ENCODE measurements around the gene MLLT10. TPM values are rescaled to one million over a fixed set of nuclear protein-coding genes. Genes with fewer than 3 reads are reported as not detected.
"Not testable (repeated sequence)": the region's sequence is repeated elsewhere in the genome, so short reads cannot be mapped to it uniquely, and the experiment has no call there.

MLLT10 gene
- total and polyA plus RNA-seq, 2 of the 8 experiments (the other 6 are each of a cell fraction or from before 2014, with no cell fraction given): 53.1 to 62.1 TPM

DNA sequence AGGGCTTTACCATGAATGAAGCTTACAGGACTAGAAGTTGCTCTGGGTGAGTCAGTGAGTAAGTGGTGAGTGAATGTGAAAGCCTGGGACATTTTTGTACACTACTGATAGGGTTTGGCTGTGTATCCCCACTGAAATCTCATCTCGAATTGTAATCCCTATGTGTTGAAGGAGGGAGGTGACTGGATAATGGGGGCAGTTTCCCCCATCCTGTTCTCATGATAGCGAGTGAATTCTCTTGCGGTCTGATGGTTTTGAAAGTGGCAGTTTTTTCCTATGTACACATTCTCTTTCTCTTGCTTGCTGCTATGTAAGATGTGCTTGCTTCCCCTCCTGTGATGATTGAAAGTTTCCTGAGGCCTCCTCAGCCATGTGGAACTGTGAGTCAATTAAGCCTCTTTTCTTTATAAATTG, 47.4 kb downstream of the MLLT10 start:
- H4K20me1 ChIP-seq (replicated peaks in 1 of 2; ENCODE audit: control insufficient read depth in 1 of 2, insufficient read depth in 2 of 2, low read length in 2 of 2): not testable (repeated sequence)
- CTCF ChIA-PET (ENCODE audit: partially characterized antibody): interaction anchor here (0.7 to 1.2 kb wide), 2 partner anchors 59 to 296 kb away, joined by 3 read pairs; no protein-coding TSS in a partner anchor
- POLR2A ChIA-PET (ENCODE audit: partially characterized antibody): interaction anchor here (0.6 to 0.9 kb wide), 3 partner anchors 40 to 114 kb away, joined by 3 to 4 read pairs (median 3); no protein-coding TSS in a partner anchor

More for the DNA sequence above, 47.4 kb downstream of the MLLT10 start:
- not testable (repeated sequence) for H3K9ac ChIP-seq (replicated peaks in 1 of 4; ENCODE audit: extremely low read depth in 1 of 4, low read depth in 3 of 4, low read length in 3 of 4); H3K4me2 ChIP-seq (ENCODE audit: insufficient read depth in 1 of 2, low read depth in 2 of 2, low read length in 2 of 2); H2BK5ac ChIP-seq (ENCODE audit: low read depth, low read length); H3K27ac ChIP-seq (ENCODE audit: low read depth, low read length); H2AFZ ChIP-seq (ENCODE audit: low read length); H3K4me3 ChIP-seq (ENCODE audit: extremely low read depth in 1 of 4, insufficient read depth in 2 of 4, low read depth in 3 of 4, low read length in 4 of 4); H3K79me1 ChIP-seq (ENCODE audit: low read depth, low read length); H2BK120ac ChIP-seq (replicated peaks; ENCODE audit: low read depth, low read length); H3K27me3 ChIP-seq (replicated peaks in 1 of 4; ENCODE audit: control insufficient read depth in 3 of 4, extremely low read depth in 1 of 4, insufficient read depth in 3 of 4, low read length in 3 of 4); H4K91ac ChIP-seq (replicated peaks; ENCODE audit: insufficient read length, low read length); H4K8ac ChIP-seq (ENCODE audit: extremely low read depth, insufficient read depth, low read length); H3K4ac ChIP-seq (replicated peaks; ENCODE audit: insufficient read length, low read depth, low read length); H3K14ac ChIP-seq (ENCODE audit: insufficient read length); H3K23ac ChIP-seq (ENCODE audit: insufficient read length); H3K4me1 ChIP-seq (replicated peaks in 1 of 4; ENCODE audit: control insufficient read depth in 3 of 4, insufficient read depth in 4 of 4, low read length in 3 of 4); H3K18ac ChIP-seq (ENCODE audit: extremely low read depth, low read length); H2BK15ac ChIP-seq (ENCODE audit: low read length); H2BK20ac ChIP-seq (ENCODE audit: low read length); H4K5ac ChIP-seq (ENCODE audit: insufficient read length, low read depth, low read length); H2BK12ac ChIP-seq (ENCODE audit: low read depth, low read length); H3K23me2 ChIP-seq (ENCODE audit: low read depth, low read length); H3K56ac ChIP-seq (replicated peaks; ENCODE audit: insufficient read length, low read depth, low read length); H3K9me3 ChIP-seq (ENCODE audit: insufficient read depth in 2 of 2, low read depth in 1 of 2, low read length in 1 of 2); FAIRE-seq; DNase-seq (ENCODE audit: low read depth in 1 of 2, low spot score in 2 of 2); H2AK5ac ChIP-seq (ENCODE audit: low read depth, low read length)
- peaks cover 0 to 15% (median 2%) of the 10 kb centered on the region in 4 experiments; a peak in 4 of 8 replicates for H3K36me3 ChIP-seq (ENCODE audit: control insufficient read depth in 2 of 4, insufficient read depth in 4 of 4, low read length in 3 of 4)
- H3K79me2 ChIP-seq (ENCODE audit: control insufficient read depth in 1 of 2, insufficient read depth in 2 of 2, low read length in 2 of 2): peaks cover 0 to 89% of the 10 kb centered on the region in 2 experiments; a peak in 2 of 4 replicates
- 93% methylated on average over 3 of the region's 3 CpGs; no CpG with 5 or more reads in 1 of the 2 experiments for WGBS, 2 experiments (ENCODE audit: extremely low coverage in 1 of 2, insufficient coverage in 1 of 2, insufficient read length in 1 of 2, insufficient replicate concordance in 2 of 2, low coverage in 1 of 2, low lambda C conversion rate in 2 of 2, missing lambda C conversion rate in 1 of 2)
